GM18858 (cell line): Measurements from ENCODE around the gene EGR4.

Experiments used
- ATAC-seq: cut with Tn5 transposase; IDR thresholded peaks from one replicate; pipeline ENCODE4 v1.9.1; 2021; ENCODE audit not compliant: unreplicated experiment

Gene EGR4

GRCh38 chr2:73290049-73290839, 3.1 kb downstream of the EGR4 start:
- ATAC-seq, result no peak

GRCh38 chr2:73289304-73289703, 4.0 kb downstream of the EGR4 start:
- no peak for ATAC-seq

DNA sequence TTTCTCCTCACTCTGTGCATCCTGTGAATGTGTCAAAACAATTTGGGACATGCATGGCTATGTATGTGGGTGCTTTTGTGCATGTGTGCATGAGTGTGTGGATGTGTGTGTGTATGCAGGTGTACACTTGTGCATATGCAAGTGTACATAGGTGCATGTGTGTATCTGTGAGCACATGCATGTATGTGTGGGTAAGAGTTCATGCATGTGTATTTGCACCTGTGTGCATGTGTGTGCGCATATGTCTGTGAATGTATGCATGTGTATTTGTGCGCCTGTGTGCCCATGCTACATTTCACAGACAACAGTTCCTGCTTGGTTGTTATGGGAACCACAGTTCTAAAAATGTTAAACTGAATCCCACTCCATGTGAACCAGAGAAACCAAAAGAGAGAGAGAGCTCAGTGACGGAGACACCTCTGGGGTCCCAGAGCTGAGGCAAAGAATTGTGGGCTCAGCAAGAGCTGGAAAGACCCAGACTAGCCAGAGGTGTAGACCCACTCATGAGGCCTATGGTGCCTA, 7.2 kb downstream of the EGR4 start:
- ATAC-seq, result no peak

- peak; percentile 67 for ATAC-seq
These were observed 8.1 kb downstream of the EGR4 start for GRCh38 chr2:73285159-73285739.

DNA sequence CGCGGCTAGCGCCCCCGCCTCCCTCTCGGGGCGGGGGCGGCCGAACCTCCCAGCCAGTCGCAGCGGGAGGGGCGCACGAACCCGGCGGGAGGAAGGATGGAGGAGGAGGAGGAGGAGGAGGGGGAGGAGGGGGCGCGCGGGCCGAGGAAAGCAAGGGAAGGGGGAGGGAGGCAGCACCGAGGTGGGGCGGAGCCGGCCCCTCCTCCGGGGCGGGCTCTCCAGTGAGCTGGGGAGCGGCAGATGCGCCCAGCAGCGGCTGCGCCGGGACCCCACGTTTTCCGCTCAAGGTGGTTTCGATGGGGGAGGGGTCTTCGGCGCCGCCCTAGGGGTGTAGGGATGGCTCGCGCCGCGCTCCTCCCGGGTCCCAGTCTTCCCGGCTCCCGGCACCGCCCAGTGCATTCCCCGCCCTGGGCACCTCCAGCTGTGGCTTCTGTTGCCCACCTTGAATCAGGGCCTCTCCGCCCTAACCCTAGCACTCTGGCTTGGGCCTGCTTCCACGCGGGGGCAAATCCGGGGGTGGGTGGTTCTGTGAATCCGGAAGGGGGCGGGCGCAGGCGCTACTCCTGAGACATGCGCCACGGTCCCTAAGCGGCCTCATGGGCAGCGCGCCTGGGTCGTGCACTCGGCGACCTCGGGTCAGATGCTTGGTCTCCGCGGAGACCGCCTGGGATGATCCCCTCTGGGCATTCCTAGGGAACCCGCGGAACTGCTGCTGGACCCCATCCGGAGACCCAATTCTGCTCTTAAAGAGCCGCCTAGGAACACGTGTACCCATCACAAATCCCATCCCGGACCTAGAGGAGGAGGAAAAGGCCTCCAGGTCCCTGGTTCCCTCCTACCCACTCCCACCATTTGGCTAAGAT, 8.8 kb downstream of the EGR4 start, which contains the start of gene FBXO41:
Gene FBXO41, minus strand, starts transcription at position 183 of the 863 bp plus-strand sequence. CDS start 14,848 bp downstream, outside the sequence.
- ATAC-seq, result peak; percentile 60

- peak; percentile 4 for ATAC-seq
These were observed 9.6 kb downstream of the EGR4 start for GRCh38 chr2:73283545-73284295.

DNA sequence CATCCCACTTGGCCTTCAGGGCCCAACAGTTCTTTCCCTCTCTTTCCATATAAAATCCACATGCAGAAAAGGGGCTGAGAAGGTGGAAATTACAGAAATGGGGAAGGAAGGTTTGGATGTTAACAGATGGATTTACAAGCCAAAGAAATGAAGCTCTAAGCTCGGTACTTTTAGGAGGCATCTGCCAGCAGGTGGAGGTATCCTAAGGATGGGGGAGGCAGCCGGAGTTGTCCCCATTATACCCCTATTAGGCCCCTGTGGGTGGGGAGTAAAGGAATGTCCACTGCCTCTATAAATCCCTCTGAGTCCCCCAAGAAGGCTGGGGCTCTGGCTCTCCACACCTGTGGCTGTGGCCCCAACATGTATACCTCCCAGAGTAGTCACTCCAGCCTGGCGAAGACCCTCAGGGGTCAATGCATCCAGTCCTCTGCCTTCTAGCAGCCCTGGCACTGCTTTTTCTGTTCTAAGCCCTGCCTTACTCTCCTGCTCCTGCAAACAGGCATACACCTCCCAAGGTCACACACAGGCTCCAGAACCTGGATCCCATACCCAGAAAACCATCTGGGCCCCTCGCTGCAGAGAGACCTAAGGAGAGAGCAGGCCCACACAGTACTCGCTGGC, 10.3 kb downstream of the EGR4 start:
- no peak for ATAC-seq

- ATAC-seq, result no peak
These were observed 12.1 kb downstream of the EGR4 start for GRCh38 chr2:73281244-73281643.

DNA sequence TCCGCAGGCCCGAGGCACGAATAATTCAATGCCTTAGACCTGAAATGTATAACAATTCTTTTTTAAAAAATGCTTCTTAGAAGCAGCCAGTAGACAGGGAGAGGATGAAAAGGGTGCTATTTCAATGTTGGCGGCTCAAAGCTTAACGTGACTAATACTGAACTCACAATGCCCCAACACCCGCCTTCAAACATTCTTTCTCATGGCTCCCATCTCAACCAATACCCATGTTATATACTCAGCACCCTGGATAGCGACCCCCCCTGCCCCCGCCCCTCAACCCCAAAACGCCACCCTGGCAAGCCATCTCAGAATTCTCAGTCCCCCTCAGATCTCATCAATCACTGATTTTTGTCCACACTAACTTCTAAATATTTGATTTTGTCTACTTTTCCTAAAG, 13.5 kb downstream of the EGR4 start:
- no peak for ATAC-seq

GRCh38 chr2:73272270-73272669, 21.1 kb downstream of the EGR4 start:
- no peak for ATAC-seq

DNA sequence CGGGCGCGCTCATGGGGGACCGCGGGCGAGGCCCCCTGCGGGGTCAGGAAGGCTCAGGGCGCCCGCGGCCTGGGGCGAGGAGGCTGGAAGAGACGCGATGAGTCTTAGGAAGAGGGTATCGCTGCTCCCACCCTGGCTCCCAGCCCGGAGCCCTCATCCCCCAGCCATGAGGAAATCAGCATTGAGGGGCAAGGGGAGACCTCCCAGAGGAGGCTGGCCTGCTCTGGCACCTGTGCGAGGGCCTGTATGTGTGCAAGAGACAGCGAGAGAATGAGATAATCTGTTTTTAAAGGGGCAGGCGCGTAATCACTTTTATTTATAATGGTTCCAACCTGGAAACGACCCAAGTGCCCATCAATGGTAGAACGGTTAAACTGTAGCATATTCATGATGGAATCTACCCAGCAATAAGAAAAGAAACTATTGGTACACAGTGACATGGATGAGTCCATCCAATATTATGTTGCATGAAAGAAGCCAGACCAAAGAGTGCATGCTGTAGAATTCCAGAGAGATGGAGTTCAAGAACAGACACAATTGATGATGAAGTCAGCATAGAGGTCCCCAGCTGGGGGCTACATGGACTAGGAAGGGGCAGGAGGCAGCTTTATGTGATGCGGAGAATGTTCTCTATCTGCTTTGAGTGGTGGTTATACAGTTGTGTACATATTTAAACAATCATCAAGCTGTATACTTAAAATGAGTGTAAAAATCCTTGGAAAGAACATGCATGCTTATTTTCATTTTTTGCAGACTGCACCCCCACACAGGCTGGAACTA, 23.5 kb downstream of the EGR4 start:
- no peak for ATAC-seq

DNA sequence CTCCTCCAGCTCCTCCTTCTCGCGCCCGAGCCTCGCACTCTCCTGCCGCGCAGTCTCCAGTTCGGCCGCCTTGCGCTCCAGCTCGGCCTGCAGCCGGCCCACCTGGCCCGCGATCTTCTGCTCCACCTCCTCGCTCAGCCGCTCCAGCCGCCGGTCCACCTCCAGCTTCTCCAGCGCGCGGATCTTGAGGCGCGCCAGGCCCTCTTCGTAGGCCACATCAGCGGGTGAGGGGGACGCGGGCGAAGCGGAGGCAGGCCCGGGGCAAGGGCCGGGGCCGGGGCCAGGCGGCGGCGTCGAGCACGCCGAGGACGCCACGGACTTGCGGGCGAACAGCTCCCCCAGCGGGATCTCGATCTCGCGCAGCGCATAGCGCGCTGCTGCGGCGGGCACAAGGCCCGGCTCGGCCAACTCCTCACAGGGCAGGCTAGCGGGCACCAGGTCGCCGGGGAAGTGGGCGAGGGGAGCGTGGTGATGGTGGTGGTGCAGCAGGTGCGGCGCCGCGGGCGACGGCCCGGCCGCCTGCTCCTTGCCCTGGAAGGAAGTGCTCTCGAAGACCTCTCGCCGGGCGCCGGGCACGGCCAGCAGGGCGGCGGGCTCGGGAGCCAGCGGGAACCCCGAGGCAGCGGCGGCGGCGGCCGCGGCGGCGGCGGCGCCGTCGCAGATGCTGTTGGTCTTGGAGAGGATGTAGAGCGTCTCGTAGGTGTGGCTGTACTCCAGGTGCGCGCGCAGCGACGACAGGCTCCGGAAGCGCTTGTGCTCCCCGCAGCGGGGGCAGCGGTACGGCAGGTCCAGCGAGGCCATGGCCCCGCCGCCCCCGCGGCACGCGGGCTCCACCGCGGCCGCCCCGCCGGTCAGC, 24.3 kb downstream of the EGR4 start:
- no peak for ATAC-seq

DNA sequence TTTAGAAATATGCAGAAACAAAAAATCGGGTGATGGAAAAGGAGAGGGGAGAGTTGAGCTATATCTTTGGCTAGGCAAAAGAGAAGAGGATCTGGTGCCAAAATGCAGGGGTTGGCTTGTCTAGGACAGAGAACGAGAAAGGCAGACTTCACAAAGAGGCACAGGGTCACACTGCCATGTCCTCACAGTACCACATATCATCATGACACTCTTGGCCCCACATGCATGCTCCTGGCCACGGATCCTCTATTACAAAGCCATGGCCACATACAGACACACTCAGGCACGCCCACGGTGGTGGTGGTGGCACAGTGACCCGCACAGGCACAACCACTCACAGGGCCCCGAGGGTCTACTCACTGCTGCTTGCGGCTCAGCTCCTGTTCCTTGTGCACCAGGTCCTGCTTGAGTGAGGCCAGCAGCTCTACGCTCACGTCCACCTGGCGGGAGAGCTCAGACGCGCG, 24.9 kb downstream of the EGR4 start:
- no peak for ATAC-seq

DNA sequence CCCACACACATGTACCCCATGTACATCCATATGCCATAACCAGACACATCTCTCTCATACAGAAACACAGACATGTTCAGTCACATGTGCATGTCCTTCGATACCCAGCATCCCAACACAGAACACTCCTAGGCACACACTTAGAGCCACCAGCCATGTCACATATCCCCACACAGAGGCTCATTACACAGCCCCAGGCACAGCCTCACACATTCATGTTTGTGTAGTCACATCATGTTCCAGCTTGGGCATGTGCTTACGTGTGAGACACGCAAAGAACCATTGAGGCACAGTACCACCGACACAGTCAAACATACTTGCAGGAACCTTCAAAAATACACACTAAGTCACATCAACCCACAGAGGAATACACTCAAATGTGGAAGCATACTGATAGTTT, 26.3 kb downstream of the EGR4 start:
- no peak for ATAC-seq

GRCh38 chr2:73266061-73266901, 27.1 kb downstream of the EGR4 start:
- ATAC-seq, result no peak

DNA sequence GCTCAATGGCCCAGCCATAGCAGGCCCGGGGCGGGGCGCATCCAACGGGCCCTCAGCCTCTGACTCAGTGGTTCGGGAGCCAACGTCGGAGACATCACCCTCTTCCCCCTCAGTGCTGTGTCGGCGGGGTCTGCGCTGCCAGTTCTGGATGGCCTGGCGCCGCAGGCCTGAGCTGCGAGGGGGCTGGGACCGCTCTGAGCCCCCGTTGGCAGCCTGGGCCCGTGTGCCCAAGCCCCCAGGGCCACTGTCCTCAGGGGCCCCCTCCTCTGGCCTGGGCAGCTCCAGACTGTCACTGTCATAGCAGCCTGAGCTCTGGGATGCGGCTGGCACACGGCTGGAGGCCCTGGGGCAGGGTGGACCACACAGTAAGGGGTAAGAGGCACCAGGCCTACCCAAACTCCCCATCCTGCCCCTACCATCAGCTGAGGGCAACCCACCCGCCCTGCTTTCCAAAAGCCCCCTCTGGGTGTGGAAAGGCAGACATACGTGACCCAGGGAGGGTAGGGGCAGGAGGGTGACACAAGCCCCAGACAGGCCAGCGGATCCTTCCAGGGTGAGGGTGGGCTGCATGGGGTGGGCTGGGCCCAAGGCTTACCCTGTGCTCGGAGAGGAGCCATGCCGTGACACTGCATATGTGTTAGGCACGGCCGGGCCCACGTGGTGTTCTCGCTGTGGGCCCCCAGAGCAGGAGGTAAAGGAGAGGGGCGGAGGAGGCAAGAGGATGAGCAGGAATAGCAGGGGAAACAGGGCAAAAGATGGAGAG, 27.9 kb downstream of the EGR4 start:
- no peak for ATAC-seq

DNA sequence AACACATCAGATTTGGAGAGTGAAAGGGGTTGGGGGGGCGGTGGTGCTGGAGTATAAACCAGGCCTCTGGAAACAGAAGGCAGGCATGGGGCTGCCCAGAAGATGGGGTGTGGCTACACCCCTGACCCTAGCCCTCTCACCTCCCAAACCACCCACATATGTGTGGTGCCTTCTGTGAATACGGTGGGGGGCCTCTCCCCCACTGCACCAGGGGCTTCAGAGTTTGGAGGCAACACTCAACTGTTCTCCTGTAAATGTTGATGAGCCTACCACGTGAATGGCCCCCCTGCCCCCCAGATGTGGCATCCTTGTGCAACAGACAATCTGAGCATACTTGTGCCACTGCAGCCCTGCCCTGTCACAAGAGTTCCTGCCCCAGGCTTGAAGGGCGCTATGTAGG, 28.6 kb downstream of the EGR4 start:
- ATAC-seq, result no peak
